GM21619 (cell line): ENCODE results near the gene ELFN1.

ENCODE experiments used
- ATAC-seq: cut with Tn5 transposase; IDR thresholded peaks from one replicate; pipeline ENCODE4 v1.9.1; 2021; ENCODE audit not compliant: unreplicated experiment

The ELFN1 gene

GRCh38 chr7:1739593-1739992 is 69.5 kb downstream of the ELFN1 start:
- no peak for ATAC-seq

- no peak for ATAC-seq
Measured at GRCh38 chr7:1740214-1740613, 70.1 kb downstream of the ELFN1 start.

DNA sequence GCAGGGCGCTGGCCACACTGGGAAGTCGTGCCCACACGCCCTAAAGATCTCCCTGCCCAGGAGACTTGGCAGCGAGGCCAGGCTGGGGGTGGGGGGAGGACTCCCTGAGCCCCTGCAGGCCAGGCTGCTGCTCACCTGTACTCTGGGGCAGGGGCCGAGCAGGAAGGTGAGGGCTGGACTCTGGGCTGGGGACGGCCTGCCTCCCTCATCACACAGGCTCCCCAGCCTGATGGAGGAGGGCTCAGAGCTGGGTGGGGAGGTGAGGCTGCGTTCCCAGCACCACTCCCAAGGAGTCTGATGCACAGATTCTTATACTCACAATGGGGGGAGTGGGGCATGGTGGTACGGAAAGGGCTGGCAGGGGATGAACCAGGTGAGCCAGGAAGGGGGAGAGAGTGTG is 71.2 kb downstream of the ELFN1 start:
- no peak for ATAC-seq

- ATAC-seq, result no peak
Measured at GRCh38 chr7:1741751-1742554, 71.9 kb downstream of the ELFN1 start.

DNA sequence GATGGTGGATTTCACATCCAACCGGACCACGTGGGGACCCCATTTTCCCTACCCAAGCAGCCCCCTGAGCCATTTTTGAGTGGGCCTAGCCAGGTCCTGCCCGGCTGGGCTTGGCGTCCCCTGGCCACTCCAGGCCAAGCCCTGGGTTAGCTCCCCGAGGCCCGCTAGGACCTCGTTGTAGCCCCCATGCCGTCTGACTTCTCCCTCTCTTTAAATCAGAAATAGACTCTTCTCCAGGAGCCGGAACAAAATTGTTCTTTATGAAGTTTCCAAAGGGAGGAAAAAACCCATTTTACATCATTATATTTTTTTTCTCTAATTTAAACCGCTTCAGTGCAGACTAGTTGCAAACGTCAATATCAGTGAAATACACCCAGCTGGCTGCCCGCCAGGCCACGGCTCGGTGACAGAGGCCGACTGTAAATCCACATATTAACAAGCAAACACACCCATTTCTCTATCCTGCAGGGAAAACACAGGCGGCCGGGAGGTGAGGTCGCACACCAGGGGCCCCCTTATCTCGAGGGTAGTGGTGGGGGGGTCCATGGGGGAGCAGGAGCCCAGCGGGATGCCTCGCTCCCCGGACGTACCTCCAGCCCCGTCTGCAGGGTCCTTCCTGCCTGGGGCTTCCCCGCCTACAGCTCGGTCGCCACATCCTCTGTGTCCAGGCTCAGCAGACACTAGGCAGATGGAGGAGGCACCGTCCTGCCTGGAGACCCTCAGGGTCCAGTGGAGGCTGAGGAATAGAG is 72.7 kb downstream of the ELFN1 start:
- ATAC-seq, result no peak

GRCh38 chr7:1743481-1744230 is 73.6 kb downstream of the ELFN1 start:
- no peak for ATAC-seq

GRCh38 chr7:1744296-1745017 is 74.4 kb downstream of the ELFN1 start:
- ATAC-seq, result no peak

GRCh38 chr7:1745018-1745532 is 75.0 kb downstream of the ELFN1 start:
- no peak for ATAC-seq

GRCh38 chr7:1745576-1746490 is 75.8 kb downstream of the ELFN1 start:
- no peak for ATAC-seq

DNA sequence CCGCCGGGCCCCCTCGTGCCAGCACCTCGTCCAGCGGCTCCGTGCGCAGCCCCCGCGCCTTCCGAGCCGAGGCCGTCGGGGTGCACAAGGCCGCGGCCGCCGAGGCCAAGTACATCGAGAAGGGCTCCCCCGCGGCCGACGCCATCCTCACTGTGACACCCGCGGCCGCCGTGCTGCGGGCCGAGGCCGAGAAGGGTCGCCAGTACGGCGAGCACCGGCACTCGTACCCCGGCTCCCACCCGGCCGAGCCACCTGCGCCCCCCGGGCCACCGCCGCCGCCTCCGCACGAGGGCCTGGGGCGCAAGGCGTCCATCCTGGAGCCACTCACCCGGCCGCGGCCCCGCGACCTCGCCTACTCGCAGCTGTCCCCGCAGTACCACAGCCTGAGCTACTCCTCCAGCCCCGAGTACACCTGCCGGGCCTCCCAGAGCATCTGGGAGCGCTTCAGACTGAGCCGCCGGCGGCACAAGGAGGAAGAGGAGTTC is 76.5 kb downstream of the ELFN1 start:
- ATAC-seq, result no peak

DNA sequence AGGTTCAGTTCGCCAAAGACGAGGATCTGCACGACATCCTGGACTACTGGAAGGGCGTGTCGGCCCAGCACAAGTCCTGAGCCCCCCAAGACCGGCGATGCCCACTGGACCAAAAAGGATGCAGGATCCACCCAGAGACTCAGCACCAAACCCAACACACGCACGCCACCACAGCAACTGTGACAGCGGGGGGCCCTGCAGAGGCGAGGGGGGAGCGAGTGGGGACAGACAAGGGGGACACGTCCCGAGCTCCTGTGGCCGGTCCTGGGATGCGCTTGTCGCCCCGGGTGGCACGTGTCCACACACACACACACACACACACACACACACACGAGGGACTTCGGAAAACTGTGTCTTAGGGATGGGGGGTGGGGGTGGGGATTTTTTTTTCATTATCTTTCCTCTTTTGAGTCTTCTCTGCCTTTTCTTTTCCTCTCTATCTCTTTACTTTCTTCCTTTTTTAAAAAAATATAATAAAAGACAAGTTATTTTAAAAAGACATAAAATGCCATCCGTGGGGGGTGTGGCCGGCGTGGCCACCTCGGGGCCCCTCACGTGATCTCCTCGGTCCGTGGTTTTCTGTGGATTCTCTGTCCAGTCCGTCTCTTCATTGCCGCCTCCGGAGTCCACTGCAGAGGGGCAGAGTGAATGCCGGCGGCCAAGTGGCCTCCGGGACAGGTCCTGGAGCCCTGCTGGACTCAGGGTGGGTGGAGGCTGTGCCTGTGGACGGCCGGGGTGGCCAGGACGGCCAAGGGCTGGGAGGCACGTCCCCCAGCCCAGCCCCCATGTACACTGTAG is 77.1 kb downstream of the ELFN1 start:
- no peak for ATAC-seq

DNA sequence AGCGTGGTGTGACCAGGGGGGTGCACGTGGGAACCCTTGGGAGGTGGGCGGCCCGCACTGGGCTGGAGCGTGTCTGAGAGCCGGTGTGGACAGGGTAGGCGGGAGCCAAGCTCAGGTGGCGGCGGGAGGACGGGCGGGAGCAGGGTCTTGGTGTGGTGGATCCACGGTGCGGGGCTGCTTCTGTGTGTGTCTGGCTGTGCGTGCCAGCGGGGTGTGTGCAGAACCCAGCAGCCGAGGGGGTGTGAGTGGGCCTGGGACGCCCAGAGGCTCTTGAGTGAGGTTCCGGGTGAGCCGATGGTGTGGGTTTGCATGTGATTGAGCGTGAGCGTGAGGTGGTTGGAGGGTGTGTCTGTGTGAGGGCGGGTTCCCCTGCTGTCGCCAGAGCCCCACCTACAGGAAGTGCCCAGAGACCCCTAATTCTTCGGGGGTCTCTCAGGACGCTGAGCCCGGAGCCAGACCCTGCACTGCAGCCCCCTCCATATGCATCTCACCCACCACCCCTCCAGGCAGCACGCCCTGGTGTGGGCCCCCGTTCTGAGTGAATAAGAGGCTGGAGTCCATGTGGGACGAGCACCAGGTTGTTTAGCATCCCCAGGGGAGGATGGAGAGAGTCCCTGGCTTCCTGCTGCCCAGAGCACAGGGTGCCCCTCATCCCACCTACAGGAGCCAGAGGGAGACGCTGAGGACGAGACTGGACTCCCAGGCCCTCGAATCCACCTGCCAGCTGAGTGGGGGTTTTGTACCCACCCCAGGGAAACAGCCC is 78.2 kb downstream of the ELFN1 start:
- no peak for ATAC-seq

DNA sequence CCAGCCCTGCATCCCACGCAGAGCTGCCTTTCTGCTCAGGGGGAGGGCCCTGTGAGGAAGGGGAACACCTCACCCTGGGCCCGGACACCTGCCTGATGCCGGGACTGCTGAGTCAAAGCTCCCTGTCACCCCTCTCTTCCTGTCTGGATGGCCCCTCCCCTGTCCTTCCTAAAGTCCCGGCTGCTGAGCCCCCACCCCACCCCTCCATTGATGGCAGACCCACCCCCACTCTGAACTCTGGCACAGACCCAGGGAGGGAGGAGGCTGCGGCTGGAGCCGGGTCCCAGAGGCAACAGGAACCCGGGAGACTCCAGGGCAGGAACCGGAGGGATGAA is 78.7 kb downstream of the ELFN1 start:
- ATAC-seq, result no peak

DNA sequence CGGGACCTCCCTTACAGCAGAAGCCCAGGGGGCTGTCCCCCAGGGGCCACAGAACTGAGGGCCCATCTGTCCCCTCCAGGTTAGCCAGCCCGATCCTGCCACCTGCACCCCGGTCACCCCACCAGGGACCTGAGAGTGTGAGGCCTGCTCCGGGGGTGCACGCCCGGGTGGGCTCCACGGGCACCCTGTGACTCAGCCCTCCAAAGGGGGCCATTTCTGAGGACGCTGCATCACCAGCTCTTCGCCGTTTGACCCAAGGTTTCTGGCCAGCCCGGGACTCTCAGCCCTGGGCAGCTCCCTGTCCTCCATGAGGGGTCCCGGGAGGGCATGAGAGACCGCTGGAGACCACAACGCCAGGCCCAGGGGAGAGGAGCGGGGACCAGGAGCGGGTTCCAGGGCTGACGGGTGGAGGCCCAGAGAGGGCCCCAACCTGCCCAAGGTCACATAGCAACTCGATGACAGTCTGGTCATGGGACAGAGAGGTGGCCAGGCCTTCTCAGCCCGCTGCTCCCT is 79.3 kb downstream of the ELFN1 start:
- no peak for ATAC-seq

- no peak for ATAC-seq
Measured at GRCh38 chr7:1749864-1750466, 79.9 kb downstream of the ELFN1 start.

DNA sequence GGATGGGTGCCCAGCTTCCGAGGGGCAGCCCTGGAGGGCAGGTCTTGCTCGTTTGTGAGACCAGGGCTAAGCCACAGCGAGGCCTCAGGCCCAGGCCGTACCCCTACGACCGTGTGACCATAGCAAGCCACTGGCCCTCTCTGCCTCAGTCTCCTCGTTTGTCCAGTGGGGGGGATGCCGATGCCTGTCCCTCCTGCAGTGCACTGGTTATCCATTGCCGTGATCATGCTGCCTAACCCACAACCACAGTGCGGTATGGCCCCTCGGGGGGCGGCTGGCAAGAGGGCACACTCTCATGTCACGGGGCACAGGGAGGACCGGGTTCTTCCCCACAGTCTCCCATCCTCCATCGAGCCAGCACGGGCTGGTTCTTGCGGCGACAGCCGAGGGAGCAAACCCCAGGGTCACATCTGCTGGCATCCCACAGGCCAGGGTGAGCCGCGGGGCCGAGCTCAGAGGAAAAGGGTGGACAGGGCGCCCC is 80.5 kb downstream of the ELFN1 start:
- ATAC-seq, result no peak

DNA sequence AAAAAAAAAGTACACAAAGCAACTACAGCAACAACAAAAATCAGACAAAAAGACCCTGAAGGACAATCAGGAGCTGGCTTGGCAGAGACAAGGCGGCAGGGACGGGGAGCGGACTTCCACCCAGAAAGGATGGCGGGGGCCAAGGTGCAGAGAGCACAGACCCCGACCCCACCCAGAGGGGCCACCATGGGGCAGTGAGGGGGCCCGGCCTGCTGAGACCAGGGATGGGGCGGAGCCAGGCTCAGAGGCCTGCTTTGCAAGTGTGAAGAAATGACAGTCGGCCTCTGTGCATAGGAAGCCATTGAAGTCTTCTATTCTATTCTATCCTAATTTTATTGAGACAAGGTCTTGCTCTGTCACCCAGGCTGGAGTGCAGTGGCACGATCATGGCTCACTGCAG is 82.0 kb downstream of the ELFN1 start:
- ATAC-seq, result no peak
